Measurements from ENCODE around the gene FES. TPM values are rescaled to one million over a fixed set of nuclear protein-coding genes. Genes with fewer than 3 reads are reported as not detected.
A peak's percentile ranks its signal among the peaks of the same experiment; 100 is the strongest.

The FES gene
- polyA plus RNA-seq, 3 donors: 140 to 260 (median 157) TPM

DNA sequence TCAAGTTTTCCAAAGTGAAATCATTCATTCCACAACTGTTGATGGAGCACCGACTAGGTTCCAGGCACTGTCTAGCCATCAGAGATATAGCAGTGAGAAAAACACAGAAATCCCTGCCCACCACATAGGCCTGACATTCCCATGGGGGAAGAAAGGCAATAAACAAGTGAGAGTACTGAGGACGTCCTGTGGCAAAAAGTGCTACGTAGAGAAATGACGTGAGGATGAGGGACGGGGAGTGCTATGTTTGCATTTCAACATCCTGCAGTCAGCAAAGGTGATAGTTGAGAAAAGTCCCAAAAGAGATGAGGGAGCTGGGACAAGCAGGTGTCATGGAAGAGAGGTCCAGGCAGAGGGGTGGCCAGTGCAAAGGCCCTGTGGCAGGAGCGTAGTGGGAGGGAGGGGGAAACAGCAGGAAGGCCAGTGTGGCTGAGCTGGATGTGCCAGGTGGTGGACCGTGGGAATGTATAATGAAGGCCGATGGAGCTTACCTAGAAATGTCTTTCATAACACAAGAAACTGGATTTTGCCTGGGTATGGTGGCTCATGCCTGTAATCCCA, 26.3 kb upstream of the FES start:
- Histone ChIP-seq H3K79me2 (ENCODE audit: insufficient read depth, low read length) (no peaks in the 10 kb centered on the region), H3K9me3 (replicated peaks in 1 of 2; ENCODE audit: control insufficient read depth in 1 of 2, insufficient read depth in 1 of 2, low read length in 2 of 2) (no peaks in the 10 kb centered on the region), H3K27ac (ENCODE audit: low read depth in 1 of 2, low read length in 2 of 2) (no peak overlapping the region), H4K20me1 (ENCODE audit: insufficient read depth, low read length) (no peaks in the 10 kb centered on the region), H3K4me1 (ENCODE audit: control insufficient read depth in 1 of 2, insufficient read depth in 2 of 2, low read length in 2 of 2) (peaks cover 50 to 74% of the 10 kb centered on the region in 2 donors), H3K9ac (ENCODE audit: insufficient read depth, low read length, poor library complexity, severe bottlenecking) (no peak overlapping the region), H3K4me3 (replicated peaks in 1 of 3; ENCODE audit: low read depth in 2 of 3, low read length in 3 of 3) (no peak overlapping the region), H2AFZ (ENCODE audit: insufficient read depth, low read depth, low read length, poor library complexity, severe bottlenecking) (no peak overlapping the region), H3K4me2 (replicated peaks; ENCODE audit: extremely low read depth, low read length, poor library complexity, severe bottlenecking) (no peak overlapping the region), H3K27me3 (ENCODE audit: control insufficient read depth in 2 of 2, insufficient read depth in 2 of 2, low read length in 2 of 2) (no peaks in the 10 kb centered on the region), H3K36me3 (replicated peaks in 1 of 2; ENCODE audit: control insufficient read depth in 1 of 2, insufficient read depth in 2 of 2, low read length in 2 of 2) (no peaks in the 10 kb centered on the region)
- Mint-ChIP-seq H3K27me3 (ENCODE audit: low read depth in 3 of 3) (peaks cover 0 to 13% (median 4%) of the 10 kb centered on the region in 3 donors), H3K9me3 (peaks cover 0 to 3% (median 0%) of the 10 kb centered on the region in 7 donors), H3K36me3 (peaks cover 9 to 20% of the 10 kb centered on the region in 2 donors), H3K27ac (peak overlapping the region in 3 of 7 donors; percentile 0 to 3 (median 2)), H3K4me1 (peaks cover 62% of the 10 kb centered on the region), H3K4me3 (no peak overlapping the region)
- intact Hi-C loops (cut with micrococcal nuclease): no loop called here
- DNase-seq: peak in 1 of 3 donors; percentile 1
- TF ChIP-seq, protein P1, sequence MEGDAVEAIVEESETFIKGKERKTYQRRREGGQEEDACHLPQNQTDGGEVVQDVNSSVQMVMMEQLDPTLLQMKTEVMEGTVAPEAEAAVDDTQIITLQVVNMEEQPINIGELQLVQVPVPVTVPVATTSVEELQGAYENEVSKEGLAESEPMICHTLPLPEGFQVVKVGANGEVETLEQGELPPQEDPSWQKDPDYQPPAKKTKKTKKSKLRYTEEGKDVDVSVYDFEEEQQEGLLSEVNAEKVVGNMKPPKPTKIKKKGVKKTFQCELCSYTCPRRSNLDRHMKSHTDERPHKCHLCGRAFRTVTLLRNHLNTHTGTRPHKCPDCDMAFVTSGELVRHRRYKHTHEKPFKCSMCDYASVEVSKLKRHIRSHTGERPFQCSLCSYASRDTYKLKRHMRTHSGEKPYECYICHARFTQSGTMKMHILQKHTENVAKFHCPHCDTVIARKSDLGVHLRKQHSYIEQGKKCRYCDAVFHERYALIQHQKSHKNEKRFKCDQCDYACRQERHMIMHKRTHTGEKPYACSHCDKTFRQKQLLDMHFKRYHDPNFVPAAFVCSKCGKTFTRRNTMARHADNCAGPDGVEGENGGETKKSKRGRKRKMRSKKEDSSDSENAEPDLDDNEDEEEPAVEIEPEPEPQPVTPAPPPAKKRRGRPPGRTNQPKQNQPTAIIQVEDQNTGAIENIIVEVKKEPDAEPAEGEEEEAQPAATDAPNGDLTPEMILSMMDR (IDR thresholded peaks at IDR 0.05): no peak
- 96% methylated on average over 7 of the region's 8 CpGs for WGBS (ENCODE audit: insufficient coverage)

DNA sequence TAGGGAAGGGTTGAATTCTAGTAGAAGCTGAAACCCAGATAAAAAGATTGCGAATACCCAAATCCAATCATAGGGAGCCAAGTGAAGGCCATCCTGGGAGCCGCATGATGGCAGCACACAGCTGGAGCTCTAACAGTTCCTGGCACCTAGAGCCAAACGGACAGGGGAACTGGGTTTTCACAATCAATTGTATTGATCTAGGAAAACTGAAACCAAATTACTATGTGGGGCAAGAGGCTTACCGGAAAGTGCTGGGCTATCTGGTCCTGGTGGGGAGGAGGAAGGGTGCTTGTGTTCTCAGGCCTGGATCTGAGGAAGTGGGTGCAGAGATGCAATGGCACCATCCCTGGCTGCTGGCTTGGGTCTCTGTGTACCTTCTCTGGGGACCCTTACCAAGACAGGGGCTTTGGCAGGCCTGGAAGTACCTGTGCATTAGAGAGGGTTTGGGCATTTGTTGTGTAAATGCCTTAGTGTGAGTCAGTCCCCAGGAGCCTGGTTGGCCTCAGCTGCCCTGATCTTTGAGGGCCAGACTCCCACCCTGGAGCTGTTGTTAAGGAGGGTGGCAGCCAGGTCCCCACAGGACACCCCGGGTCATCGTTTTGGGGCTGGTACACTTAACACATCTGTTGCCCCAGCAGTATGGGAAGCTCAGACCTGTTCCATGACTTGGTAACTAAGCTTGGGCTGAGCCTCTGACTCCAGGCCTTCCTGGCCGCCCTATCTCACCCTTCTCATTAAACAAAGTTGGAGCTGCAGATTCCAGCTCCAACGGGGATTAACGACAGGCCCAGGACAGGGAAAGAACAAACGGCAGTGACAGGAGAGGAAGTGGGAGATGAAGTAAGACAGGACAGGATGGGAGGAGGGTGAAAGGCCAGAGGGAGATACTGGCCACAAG, 24.8 kb upstream of the FES start:
- Histone ChIP-seq H2AFZ (ENCODE audit: insufficient read depth, low read depth, low read length, poor library complexity, severe bottlenecking) (peak overlapping the region; percentile 59), H3K79me2 (ENCODE audit: insufficient read depth, low read length) (no peaks in the 10 kb centered on the region), H3K4me2 (replicated peaks; ENCODE audit: extremely low read depth, low read length, poor library complexity, severe bottlenecking) (peak overlapping the region; percentile 34), H3K27me3 (ENCODE audit: control insufficient read depth in 2 of 2, insufficient read depth in 2 of 2, low read length in 2 of 2) (no peaks in the 10 kb centered on the region), H3K9ac (ENCODE audit: insufficient read depth, low read length, poor library complexity, severe bottlenecking) (no peak overlapping the region), H3K4me1 (ENCODE audit: control insufficient read depth in 1 of 2, insufficient read depth in 2 of 2, low read length in 2 of 2) (peaks cover 52 to 74% of the 10 kb centered on the region in 2 donors), H3K36me3 (replicated peaks in 1 of 2; ENCODE audit: control insufficient read depth in 1 of 2, insufficient read depth in 2 of 2, low read length in 2 of 2) (no peaks in the 10 kb centered on the region), H3K27ac (ENCODE audit: low read depth in 1 of 2, low read length in 2 of 2) (peak overlapping the region; percentile 0 to 80), H3K4me3 (replicated peaks in 1 of 3; ENCODE audit: low read depth in 2 of 3, low read length in 3 of 3) (peak overlapping the region in 1 of 3 experiments; percentile 29), H3K9me3 (replicated peaks in 1 of 2; ENCODE audit: control insufficient read depth in 1 of 2, insufficient read depth in 1 of 2, low read length in 2 of 2) (no peaks in the 10 kb centered on the region), H4K20me1 (ENCODE audit: insufficient read depth, low read length) (no peaks in the 10 kb centered on the region)
- WGBS (ENCODE audit: insufficient coverage): 53% methylated on average over 5 of the region's 10 CpGs
- H3K27me3 Mint-ChIP-seq (ENCODE audit: low read depth in 3 of 3): peaks cover 0 to 9% (median 4%) of the 10 kb centered on the region in 3 donors
- H3K27ac Mint-ChIP-seq: peak overlapping the region; percentile 74 to 94 (median 78)
- intact Hi-C loops (cut with micrococcal nuclease): loop anchor here in 1 of 2 donors (10.0 kb wide), 1 partner anchor 295 kb away; no protein-coding TSS in a partner anchor
- peak in 1 of 3 donors; percentile 23 for DNase-seq
- peaks cover 0 to 3% (median 0%) of the 10 kb centered on the region in 7 donors for H3K9me3 Mint-ChIP-seq
- H3K36me3 Mint-ChIP-seq: peaks cover 6 to 15% of the 10 kb centered on the region in 2 donors
- H3K4me1 Mint-ChIP-seq: peaks cover 64% of the 10 kb centered on the region
- TF ChIP-seq, protein P1 (IDR thresholded peaks at IDR 0.05): no peak
- peak overlapping the region in 1 of 2 donors; percentile 59 for H3K4me3 Mint-ChIP-seq
